Activated CD4-positive, CD25-positive, alpha-beta regulatory T cell treated with anti-CD3 and anti-CD28 coated beads, Interleukin-2, amount 50 U/mL, for 16 hours (primary cell): ENCODE measurements around the gene ALDH3A1.
A peak's percentile ranks its signal among the peaks of the same experiment; 100 is the strongest.
"Not testable (repeated sequence)": the region's sequence is repeated elsewhere in the genome, so short reads cannot be mapped to it uniquely, and the experiment has no call there.

ENCODE experiments used
- DNase-seq: peaks from one replicate; pipeline ENCODE4 v3.0.0-alpha.2; 2020; ENCODE audit warnings: low read depth, low spot score

ALDH3A1 gene

GRCh38 chr17:19747829-19748806 is at the start of gene ALDH3A1:
Gene ALDH3A1 (minus strand): TSS chr17:19748298. CDS start chr17:19745129, 3,169 bp downstream.
- no peak for DNase-seq

GRCh38 chr17:19796457-19796856 is 48.4 kb upstream of the ALDH3A1 start:
- no peak for DNase-seq

DNA sequence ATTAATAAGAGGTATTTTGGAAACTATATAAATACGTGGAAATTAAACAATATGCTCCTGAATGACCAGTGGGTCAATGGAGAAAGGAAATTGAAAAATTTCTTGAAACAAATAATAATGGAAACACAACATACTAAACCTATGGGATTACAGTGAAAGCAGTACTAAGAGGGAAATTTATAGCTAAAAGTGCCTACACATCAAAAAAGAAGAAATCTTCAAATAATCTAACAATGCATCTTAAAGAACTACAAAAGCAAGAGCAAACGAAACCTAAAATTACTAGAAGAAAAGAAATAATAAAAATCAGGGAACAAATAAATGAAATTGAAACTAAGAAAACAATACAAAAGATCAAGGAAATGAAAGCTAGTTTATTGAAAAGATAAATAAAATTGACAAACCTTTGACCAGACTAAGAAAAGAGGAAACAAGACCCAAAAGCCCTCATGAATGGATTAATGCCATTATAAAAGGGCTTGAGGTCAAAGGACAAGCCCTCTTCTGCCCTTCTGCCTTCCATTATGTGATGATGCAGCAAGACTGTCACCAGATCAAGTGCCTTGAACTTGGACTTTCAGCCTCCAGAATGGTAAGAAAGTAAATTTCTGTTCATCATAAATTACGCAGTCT is 43.9 kb upstream of the ALDH3A1 start:
- no peak for DNase-seq

DNA sequence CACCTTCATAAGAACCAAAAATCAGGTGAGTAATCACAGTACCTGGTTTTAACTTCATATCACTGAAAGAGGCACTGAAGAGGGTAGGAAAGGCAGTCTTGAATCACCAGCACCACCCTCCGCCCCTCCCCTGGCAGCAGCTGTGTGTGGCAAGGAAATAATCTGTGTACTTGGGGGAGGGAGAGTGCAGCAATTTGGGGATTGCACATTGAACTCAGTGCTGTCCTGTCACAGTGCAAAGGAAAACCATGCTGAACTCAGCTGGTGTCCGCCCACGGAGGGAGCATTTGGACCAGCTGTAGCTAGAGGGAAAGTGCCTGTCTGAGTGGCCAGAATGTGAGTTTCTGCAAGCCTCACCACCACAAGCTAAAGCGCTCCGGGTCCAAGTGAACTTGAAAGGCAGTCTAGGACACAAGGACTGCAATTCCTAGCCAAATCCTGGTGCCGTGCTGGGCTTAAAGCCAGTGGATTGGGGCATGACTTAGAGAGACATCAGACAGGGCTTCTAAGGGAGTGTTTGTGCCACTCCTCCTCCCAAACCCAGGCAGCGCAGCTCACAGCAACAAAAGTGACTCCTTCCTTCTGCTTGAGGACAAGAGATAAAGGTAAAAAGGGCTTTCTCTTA is 39.7 kb upstream of the ALDH3A1 start:
- no peak for DNase-seq

GRCh38 chr17:19785854-19786253 is 37.8 kb upstream of the ALDH3A1 start:
- no peak for DNase-seq

GRCh38 chr17:19781488-19782458 is 33.7 kb upstream of the ALDH3A1 start:
- DNase-seq, result no peak

- DNase-seq, result no peak
Observed at GRCh38 chr17:19780846-19781245, 32.7 kb upstream of the ALDH3A1 start.

DNA sequence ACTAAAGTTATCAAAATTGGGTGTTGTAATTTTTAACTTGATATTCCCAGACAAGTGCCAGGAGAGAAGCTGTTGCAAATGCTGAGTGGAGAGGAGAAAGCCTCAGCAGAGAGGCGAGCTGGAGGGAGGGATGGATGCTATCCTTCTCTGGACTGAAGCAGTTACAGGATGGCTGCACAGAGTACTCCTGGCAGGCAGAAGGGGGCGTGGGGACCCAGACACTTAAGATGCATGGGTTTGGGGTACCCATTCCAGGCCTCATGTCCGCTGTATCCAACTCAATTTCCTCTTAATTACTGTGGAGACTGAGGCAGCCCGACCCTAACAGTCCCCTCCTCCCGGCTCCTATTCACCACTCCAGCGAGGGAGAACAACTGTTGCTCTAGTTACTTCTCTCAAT is 25.4 kb upstream of the ALDH3A1 start:
- no peak for DNase-seq

DNA sequence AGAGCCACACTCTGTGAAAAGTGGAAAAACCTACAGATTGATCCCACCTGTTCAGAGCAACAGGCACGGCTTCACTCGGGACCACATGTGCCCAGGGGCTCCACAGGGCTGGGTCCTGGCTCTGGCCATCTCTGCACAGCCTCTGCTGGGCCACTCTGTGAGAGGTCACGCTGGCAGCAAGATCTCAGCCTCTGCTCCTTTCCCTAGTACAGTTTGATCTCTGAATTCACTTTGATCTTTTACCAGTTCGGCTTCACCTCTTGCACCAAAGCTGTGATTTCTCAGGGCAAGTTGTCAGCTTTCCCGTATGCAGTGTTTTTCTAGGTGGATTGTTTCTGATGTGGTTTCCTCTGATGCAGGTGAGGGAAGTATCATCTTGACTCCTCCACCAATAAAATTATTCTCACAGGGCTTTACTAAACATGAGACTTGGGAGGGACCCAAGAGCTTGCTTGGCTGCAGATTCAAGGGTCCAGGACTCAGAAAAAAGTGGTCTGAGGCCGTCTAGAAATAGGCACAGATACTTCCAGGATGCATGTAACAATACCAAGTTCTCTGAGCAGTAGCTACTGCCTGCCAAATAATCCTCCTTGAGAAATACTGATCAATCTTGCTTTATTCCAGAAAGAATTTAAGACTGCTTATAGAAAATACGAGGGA is 24.0 kb upstream of the ALDH3A1 start:
- peak; percentile 6 for DNase-seq

GRCh38 chr17:19770985-19771735 is 23.1 kb upstream of the ALDH3A1 start:
- DNase-seq, result no peak

DNA sequence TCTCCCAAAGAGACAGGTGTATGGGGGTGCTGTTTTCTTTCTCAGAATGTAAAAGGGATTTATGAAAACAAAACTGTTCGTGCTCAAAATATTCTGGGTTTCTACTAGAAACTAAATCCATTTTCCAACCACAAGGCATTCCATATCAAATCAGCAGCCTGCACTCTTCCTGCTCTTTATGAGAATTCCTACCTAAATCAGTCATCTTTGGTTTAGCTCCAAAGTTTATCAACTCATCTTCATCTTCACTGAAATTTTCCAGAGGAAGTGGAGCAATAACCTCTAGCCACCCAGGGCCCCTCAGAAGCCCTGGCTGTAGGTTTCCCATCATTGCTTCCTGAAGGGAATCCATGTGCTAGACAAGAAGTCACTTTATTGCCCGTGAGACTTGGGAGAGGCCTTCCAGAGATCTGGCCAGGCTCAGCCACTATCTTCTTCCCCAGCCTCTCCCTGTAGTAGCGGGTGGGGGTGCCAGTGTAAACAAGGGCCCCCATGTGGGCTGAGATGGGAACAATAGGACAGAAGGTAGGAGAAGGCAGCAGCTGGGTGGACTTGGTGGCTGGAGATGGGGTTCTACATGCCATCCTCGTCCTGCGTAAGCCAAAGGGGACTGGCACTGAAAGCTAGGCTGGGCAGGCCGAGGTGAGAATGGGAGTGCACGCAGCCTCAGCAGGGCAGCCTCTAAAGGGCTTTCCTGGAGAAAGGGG is 22.0 kb upstream of the ALDH3A1 start:
- no peak for DNase-seq

- no peak for DNase-seq
Observed at GRCh38 chr17:19768046-19768782, 20.1 kb upstream of the ALDH3A1 start.

DNA sequence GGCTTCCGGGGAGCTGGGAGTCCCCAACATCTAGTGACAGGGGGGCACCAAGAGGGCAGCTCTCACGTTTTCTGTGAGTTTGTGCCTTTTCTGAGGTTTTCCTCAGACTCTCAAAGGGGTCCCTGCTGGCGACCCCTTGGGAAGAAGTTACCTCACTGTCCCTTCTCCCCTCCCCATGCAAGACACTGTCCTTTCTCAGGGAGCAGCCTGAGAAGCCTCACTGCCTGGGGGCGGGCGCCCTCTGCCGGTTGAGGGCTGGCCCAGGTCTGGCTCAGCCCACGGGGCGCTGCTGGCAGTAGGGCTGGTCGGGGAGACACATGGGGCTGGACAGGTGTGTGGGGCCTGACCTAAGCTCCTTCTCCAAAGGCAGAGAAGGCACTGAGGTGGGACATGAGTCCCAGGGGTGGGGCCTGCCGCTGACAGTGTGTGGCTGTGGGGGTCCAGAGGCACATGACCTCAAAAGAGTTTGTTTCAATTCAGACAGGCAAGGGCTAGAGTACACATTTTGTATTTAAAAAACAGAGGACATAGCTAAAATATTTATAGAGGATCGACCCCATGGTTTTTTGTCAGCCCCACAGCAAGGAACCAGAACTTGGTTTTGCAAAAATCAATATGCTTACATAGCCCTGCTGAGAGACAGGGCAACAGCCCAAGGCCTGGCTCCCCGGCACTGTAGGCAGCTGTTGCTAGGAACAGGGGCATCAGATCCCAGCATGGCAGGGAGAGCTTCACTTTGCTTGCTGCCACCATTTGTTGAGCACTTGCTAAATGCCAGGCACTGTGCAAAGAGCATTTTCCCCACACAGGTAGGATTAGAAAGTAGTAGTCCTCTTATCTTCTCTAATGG is 18.5 kb upstream of the ALDH3A1 start:
- DNase-seq, result peak; percentile 66

DNA sequence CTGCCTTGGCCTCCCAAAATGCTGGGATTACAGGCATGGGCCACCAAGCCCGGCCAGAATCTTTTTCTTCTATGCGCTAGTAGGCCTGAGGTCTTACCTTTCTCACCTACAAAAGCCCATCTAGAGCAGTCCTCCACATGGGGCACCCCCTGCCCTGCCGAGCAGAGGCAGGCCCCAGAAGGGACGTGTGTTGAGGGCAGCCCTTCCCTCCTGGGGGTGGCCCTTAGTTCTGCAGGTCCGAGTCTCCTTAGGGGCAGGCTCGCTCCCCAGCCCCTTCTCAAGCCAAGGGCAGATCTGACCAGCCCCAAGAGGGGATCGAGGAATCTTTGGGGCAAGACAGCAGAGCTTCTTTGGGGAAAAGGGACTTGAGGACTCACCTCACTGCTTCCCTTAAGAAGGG is 17.9 kb upstream of the ALDH3A1 start:
- DNase-seq, result no peak

DNA sequence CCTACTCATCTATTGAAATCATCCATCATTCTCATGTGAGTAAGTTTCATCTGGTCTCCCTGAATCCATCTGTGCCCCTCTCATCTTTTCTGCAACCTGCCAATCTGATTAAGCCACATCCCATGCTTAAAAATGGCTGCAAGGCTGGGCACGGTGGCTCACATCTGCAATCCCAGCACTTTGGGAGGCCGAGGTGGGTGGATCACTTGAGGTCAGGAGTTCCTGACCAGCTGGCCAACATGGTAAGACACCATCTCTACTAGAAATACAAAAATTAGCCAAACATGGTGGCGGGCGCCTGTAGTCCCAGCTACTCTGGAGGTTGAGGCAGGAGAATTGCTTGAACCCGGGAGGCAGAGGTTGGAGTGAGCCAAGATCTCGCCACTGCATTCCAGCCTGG is 15.9 kb upstream of the ALDH3A1 start:
- DNase-seq, result not testable (repeated sequence)

- DNase-seq, result no peak
Observed at GRCh38 chr17:19763416-19763815, 15.3 kb upstream of the ALDH3A1 start.

DNA sequence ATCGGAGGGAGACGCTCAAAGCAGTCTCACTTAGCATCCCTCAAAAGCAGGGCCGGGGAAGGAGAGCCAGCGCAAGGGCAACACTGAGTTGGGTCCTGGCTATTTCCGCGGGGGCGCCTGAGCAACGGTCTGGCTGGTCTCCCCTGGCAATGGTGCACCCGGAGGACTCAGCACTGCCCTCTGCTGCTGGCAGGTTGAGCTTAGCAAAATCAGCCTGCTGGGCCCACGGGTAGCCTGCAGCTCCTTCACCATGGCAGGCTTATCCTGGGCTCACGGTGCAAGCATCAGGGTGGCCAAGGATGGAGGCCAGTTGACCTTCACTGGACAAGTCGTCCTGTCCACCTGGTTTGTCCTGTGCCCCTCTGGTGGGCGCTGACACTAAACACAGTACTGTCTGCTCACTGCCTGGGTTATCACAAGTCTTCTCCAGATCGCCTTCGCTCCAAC is 14.4 kb upstream of the ALDH3A1 start:
- DNase-seq, result peak; percentile 7

DNA sequence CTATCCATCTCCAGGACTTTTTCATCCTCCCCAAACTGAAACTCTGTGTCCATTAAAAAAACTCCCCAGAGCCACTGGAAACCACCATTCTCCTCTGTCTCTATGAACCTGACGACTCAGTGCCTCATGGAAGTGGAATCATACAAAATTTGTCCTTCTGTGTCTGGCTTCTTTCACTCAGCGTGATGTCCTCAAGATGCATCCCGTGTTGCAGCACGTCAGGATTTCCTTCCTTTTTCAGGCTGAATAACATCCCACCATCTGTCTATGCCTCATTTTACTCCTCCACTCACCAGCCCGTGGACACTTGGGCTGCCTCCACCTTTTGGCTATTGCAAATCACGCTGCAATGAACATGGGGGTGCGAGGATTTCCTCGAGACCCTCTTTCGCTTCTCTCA is 12.6 kb upstream of the ALDH3A1 start:
- DNase-seq, result no peak
